ENCODE measurements around the gene CLMN.
"Not testable (repeated sequence)": the region's sequence is repeated elsewhere in the genome, so short reads cannot be mapped to it uniquely, and the experiment has no call there.

The CLMN gene

DNA sequence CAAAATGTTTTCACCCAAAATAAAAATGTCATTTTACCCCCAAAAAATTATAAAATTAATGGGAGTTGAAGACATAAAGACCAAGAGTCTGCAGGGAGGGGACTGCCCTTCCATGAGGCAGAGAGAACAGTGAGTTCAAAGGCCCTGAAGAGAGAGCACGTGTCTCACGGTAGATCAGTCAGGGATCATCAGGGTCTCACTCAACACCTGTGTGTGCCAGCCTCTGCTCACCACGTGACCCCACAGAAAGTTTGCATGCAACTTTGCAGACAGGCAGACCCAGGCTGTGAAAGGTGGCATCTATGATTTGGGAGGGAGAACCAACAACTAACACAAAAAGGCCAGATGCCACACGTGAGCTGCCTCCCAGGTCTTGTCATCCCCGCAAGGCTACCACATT lies 33.1 kb downstream of the CLMN start:
- no peak for DNase-seq

DNA sequence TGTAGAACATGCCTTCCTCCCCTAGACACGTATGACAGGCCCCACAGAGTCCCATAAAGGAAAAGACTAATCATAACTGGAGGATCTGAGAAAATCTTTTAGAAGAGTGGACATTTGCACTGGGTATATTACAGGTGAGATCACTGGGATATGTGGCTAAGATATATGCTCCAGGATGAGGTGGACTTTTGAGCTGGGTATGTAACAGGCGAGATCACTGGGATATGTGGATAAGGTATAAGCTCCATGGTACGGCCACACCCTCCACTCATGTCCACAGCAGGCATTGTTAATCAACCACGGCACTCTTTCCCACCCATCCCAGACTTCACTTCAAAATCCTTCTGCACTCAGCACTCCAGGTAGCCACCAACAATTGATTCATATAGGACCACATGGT lies 34.1 kb downstream of the CLMN start:
- DNase-seq = no peak

DNA sequence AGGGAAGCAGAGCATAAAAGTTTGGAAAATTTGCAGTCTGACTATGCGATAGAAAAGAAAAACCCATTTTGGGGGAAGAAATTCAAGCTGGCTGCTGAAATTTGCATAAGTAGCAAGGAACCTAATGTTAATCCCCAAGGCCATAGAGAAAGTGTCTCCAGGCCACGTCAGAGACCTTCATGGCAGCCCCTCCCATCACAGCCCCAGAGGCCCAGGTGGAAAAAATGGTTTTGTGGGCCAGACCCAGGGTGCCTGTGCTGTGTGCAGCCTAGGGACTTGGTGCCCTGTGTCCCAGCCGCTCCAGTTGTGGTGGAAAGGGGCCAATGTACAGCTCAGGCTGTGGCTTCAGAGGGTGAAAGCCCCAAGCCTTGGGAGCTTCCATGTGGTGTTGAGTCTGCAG lies 35.9 kb downstream of the CLMN start:
- not testable (repeated sequence) for DNase-seq

DNA sequence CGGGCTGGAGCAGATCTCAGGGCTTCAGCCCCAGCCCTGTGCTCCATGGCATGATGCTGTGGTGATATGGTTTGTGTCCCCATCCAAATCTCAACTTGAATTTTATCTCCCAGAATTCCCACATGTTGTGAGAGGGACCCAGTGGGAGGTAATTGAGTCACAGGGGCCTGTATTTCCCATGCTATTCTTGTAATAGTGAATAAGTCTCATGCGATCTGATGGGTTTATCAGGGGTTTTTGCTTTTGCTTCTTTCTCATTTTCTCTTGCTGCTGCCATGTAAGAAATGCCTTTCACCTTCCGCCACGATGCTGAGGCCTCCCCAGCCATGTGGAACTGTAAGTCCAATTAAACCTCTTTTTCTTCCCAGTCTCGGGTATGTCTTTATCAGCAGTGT lies 36.7 kb downstream of the CLMN start:
- DNase-seq = not testable (repeated sequence)

DNA sequence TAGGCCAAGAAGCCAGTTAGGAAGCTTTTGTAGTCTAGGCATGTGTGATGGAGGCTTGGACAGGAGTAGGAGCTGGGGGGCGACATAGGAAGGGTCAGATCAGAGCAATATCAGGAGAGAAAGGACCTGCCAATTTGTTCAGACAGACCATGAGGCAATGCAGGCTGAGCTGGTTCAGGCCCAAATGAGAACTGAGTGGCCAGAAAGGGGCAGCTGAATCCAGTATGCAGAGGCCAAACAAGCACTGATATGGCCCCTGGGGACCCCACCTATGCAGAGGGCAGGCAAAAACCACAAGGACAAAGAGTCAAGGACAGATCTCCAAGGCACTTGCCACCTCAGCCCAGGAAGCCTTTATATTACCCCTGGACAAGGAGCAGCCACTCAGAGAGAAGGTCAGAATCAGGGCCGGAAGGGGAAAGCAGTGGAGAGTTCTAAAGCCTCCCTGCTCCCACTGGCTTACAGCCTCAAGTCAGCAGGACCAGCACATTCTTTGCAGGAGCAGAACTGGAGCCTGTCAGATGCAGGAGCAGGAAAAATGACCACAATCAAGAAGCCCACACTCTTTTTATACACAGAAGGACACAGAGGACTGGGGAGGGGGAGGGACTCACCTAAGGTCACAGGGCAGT lies 37.2 kb downstream of the CLMN start:
- DNase-seq = no peak

DNA sequence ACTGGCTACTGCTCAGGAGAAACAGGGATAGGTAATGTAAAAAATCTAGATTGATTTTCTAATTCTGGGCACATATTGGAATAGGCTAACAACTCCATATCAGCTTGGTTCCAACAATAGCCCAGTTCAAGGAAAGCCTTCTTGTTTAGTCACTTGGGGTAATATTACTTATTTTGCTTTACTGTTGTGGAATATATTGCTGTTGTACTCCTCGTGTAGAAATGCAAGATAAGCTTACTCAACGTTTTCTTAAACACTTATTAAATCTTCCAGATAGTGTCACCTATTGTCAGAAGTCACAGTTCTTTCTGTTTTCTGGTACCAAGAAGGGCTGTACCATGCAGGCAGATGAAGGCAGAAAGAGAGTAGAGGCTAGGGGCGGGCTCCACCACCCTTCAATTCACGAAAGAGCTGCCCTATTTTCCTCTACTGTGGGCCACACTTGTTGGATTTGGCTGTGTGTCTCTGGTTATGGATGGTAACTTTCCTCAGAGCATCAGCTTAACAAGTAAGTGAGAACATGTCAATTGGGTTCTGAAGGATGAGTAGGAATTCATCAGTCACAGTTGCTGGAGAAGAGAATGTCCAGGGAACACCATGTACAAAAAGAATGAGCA lies 38.0 kb downstream of the CLMN start:
- no peak for DNase-seq

DNA sequence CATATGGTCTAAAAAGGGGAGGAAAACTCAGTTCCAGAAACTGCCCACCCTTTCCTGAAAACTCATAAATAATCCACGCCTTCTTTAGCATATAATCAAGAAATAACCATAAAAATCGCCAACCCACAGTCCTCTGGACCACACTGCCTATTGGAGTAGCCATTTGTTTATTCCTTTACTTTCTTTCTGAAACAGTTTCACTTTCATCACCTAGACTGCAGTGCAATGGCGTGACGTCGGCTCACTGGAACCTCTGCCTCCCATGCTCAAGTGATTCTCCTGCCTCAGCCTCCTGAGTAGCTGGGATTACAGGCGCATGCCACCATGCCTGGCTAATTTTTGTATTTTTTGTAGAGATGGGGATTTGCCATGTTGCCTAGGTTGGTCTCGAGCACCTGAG lies 44.2 kb downstream of the CLMN start:
- no peak for DNase-seq

DNA sequence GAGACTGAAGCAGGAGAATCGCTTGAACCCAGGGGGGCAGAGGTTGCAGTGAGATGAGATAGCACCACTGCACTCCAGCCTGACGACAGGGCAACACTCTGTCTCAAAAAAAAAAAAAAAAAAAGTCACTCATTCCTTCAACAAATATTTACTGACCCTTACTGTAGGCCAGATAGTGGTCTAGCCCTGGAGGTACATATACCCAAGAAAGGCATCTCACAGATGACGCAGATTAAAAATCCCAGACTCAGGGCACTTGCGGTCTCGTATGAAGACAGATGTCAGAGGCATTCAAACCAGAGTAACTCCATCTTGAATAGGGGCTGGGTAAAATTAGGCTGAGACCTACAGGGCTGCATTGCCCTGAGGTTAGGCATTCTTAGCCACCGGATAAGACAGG lies 44.8 kb downstream of the CLMN start:
- no peak for DNase-seq

DNA sequence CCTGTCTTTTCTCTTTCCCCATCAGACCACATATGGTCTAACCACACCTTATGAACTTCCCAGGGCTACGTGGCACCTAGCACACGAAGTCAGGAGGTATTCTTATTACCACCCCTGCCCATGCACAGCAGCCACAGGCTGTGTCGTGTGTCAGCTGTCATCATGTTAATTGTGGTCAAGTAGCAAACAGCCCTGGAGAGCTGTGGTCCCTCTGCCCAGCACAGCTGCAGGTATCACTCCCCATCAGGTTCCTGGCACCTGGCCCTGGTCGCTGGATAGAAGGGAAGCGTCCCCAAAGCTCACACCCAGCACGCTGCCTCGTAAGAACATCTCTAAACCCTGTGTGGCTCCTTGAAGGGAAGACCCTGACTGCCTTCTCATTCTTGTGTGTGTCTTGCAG lies 45.4 kb downstream of the CLMN start:
- no peak for DNase-seq

DNA sequence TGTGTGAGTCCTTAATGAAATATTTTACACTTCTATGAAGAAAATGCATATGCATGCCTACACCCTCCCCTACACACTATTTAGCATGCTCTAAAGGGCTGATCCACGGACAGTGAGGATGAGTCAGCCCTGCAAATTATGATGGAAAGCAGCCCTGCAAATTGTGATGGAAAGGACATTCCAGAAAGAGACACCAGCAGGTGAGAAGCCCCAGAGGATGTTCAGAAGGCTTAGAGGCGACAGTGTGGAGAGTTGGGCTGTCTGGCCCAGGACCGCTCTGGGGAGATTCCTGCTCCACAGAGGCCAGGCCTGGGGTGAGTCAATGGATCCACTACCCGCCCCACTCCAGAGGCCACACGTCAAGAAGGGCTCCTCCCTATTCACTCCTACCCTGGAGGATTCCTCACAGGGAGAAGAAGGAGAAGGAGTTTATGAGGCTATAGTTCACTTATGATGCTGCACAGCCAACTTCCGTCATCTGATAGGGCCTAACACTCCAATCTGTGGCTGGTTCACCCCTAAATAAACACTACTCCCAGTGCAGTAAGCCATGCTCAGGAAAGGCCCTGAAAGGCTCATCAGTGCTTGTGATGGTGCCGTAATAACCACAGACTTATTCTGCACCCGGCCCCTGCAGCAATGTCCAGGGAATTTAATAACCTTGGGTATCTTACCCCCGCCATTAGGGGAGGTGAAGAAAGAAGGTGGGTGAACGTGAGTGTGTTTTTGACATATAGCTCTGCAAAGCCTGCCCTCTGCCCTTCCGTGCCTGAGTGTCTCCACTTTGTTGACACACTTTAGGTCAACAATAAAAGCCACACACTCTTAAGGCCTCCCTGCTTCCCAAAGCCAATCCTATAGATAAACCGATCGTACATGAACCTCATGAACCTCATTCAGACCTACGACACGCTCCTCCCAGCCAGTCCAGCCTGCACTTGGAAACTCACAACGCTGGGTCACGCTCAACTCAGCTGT lies 46.4 kb downstream of the CLMN start:
- DNase-seq = no peak

DNA sequence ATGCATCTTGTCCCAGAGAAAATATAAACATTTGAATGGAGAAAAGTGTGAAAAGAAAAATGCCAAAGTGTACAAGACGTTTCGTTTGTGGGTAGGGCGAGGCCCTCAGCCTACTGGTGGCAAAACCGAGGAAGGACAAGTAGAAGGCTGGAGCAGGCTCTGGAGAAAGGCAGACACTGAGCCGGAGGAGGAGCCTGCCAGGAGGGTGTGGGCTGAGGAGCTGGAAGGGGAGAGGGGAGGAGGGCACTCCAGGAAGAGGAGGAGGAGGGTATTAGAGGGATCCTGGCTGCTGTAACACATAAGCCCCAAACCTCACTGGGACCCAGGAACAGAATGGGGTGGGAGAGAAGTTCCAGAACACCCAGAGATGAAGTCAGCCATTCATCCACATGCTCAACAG lies 47.7 kb downstream of the CLMN start:
- no peak for DNase-seq

DNA sequence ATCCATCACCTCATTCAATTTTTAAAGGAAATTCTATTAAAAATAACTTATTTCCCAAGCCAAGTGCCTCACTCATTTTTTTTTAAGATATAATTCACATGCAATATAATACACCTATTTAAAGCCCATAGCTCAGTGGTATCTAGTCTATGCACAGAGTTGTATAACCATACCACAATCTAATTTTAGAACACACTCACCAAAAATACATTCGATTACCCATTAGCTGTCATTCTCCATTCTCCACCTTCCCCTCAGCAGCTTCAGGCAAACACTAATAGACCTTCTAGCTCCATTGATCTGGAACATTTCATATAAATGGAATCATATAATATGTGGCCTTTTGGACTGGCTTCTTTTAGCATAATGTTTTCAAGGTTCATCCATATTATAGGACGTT lies 49.5 kb downstream of the CLMN start:
- DNase-seq = no peak

DNA sequence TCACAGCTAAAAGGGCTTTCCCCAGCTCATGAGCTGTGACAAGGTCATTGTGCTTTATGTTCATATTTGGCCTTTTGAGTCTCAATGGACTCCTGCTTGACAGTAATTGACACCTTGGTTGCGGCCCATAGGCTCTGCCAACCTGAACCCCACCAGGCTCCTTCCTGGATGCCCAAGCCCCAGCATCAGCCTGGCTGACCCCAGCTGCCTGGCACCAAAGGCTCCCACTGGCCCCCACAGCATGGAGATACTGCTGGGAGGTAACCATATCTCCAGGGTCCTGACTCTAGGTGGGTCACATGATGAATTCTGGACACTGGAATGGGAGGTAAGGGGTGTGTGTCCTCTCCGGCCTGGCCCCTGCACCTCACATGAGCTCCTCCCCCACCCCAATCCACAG lies 50.2 kb downstream of the CLMN start:
- no peak for DNase-seq

DNA sequence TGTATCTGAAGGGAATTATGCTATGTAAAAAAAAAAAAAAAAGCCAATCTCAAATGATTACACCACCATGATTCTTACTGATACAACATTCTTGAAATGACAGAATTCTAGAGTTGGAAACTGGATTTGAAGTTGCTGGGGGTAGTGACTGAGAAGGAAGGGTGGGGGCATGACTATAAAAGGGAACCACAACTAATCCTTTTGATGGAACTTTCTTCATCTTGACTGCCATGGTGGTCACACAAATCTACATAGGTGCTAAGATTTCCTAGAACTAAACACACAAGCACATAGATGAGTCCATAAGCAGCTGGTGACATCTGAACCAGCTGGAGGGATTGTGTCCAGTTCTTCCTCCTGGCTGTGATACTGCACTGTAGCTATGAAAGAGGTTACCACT lies 51.4 kb downstream of the CLMN start:
- DNase-seq = no peak

DNA sequence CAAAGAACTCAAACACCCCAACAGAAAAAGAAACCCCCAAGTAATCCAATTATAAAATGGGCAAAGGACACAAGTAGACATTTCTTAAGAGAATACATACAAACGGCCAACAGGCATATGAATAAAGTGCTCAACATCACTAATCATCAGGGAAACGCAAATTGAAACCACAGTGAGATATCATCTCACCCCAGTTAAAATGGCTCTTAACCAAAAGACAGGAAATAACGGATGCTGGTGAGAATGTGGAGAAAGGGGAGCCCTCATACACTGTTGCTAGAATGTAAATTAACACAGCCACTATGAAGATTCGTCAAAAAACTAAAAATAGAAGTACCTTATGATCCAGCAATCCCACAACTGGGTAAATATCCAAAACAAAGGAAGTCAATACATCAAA lies 52.4 kb downstream of the CLMN start:
- DNase-seq = no peak

DNA sequence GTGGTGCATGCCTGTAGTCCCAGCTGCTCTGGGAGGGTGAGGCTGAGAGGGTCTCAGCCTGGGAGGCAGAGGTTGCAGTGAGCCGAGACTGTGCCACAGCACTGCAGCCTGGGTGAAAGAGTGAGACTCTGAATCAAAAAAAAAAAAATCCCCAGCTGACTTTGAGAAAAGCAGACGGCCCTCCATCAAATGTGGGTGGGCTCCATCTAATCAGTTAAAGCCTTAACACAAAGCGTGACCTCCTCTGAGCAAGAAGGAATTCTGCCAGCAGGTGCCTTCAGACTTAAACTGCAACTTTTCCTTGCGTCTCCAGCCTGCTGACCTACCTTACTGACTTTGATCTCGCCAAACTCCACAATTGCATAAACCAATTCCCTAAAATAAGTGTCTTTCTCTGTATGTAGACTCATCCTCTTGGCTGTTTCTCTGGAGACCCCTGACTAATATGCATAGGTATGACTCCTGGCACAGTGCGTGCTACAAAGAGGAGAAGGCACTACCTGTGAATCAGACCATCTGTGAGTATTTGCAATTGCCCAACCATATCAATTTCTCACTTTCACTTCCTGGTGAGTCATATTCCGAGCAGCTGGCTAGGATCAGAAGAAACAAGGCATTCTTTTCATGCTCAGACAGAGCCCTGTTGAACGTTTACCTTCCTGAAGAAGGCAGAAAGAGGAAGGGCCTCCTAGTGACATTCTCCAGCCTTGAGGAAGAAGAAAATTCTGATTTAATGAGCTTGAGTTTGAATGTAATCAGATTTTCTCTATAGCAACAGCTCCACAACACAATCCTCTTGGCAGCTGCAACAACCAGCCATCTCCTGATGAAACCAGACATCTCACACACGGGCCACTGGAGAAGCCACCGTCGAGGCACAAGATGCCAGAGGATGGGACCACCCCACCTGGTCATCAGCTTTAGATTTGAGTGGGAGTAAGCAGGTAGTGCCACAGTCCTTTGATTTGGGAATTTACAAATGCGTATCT lies 54.3 kb downstream of the CLMN start:
- DNase-seq = peak in 1 of 2 experiments; percentile 17

DNA sequence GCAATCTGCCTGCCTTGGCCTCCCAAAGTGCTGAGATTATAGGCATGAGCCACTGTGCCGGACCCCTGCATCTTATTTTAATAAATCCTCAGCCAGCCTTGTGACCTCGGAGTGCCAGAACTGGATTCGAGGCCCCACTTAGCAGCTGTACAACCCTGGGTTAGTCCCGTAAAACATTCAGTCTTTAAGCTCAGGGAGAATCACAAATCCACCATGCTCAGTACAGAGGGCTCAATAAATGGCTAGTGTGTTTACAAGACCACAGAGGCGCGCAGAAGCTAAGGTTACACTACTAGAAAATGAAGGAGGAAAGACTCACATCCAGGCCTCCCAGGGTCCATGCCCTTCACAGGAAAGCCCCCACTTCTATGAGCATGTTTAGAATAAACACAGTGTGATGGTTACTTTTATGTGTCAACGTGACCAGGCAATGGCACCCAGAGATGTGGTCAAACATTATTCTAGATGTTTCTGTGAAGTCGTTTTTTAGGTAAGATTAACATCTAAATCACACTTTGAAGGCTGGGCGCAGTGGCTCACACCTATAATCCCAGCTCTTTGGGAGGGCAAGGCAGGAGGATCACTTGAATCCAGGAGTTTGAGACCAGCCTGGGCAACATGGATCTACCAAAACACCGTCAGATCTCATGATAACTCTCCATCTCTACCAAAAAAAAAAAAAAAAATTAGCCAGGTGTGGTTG lies 55.3 kb downstream of the CLMN start:
- DNase-seq = no peak

DNA sequence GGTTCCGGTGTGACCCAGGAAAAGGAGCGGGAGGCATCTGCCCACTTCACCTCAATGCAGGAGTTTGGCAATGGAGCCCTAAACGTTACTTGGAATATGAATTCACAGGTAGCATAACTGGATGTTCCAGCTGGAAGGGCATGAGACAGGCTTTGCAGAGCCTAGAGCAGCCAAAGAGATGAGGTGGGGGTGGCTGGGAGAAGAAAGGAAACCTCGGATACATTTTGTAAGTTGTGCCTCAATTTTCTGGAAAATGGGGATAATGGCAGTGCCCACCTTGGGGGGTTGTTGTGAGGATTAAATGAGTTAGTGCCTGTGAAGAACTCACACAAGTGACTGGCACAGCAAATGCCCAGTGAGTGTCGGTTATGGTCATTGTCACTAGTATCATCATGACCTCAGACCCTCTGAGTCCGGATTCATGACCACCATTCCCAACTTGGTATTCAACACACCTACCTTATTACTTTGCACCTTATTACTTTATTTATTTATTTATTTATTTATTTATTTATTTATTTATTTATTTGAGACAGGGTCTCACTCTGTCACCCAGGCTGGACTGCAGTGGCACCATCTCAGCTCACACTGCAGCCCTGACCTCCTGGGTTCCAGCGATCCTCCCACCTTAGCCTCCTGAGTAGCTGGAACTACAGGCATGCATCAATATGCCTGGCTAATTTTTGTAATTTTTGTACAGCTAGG lies 56.0 kb downstream of the CLMN start:
- DNase-seq = no peak

DNA sequence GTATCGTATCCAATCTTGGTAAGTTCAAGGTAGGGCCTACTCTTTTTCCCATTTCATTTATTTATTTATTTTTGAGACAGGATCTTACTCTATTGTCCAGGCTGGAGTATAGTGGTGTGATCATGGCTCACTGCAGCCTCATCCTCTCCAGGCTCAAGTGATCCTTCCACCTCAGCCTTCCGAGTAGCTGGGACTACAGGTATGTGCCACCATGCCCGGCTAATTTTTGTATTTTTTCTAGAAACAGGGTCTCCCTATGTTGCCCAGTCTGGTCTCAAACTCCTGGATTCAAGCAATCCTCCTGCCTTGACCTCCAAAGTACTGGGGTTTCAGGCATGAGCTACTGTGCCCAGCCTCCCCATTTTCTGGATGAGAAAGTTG lies 57.2 kb downstream of the CLMN start:
- DNase-seq = no peak

DNA sequence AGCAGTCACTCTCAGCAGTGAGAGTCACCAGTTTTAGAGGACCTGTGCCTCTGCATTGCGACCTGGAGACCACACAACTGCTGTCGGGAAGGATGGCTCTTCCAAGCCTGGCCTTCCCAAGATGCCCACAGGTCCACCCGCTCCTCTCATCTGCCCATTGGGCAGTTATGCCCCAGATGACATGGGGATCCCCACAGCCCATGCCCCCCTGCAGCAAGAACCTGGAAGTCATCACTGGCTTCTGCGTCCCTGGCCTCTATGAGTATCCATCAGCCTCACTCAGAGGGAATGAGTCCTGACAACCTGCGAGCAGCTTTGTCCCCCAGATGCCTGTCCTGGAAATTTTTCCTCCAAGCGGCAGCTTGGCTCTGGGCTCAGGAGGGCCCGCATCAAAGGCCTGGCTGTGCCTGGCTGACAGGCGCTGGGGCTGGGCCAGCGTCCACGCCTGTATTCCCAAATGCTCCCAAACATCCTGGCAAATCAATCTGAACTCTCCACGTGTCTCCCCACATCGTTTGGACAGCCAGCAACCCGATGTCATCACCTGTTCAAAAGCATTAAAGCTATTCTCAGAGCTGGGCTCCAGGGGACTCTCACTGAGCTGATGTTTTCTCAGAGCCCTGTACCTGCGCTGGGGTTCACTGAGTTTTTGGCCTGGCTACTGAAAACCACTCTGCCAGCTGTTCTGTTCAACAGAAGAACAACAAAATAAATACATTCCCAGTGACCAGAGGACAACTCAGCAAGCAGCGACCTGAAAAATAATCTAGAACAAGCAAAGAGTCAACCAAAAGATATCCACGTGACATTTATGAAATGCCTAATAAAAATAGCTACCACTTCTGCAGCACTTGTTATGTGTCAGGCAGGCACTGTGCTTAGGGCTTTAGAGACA lies 57.8 kb downstream of the CLMN start:
- no peak for DNase-seq
